DMS53 (cell line): ENCODE results near the gene EPHB1.
A peak's percentile ranks its signal among the peaks of the same experiment; 100 is the strongest.

Experiments
- DNase-seq: peaks from one replicate; lab custom pipeline; 2025; lab: John Stamatoyannopoulos, UW

The EPHB1 gene

DNA sequence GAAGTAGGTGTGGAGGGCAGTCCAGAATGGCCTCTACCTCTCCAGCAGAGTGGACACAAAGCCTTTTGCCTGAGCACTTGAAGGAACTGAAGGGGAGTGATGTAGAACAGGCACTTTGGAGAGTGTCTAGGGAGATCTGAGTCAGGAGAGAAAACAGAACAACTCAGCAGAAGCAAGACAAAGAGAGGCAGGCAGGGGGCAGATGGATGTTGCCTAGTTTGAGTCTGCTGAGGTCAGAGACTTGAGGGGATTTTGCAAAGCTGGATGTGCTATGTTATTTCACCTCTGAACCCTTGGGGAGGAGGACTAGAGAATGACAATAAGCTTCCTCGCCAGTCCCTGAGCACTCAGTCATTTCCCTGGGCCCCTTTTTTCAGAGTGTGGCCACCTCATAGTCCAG lies 366.4 kb downstream of the EPHB1 start:
- DNase-seq = no peak

- DNase-seq = no peak
Observed at GRCh38 chr3:135163701-135164100, 368.6 kb downstream of the EPHB1 start.

GRCh38 chr3:135165260-135165659 lies 370.2 kb downstream of the EPHB1 start:
- no peak for DNase-seq

GRCh38 chr3:135166266-135166825 lies 371.3 kb downstream of the EPHB1 start:
- DNase-seq = no peak

- no peak for DNase-seq
Observed at GRCh38 chr3:135168822-135169221, 373.8 kb downstream of the EPHB1 start.

DNA sequence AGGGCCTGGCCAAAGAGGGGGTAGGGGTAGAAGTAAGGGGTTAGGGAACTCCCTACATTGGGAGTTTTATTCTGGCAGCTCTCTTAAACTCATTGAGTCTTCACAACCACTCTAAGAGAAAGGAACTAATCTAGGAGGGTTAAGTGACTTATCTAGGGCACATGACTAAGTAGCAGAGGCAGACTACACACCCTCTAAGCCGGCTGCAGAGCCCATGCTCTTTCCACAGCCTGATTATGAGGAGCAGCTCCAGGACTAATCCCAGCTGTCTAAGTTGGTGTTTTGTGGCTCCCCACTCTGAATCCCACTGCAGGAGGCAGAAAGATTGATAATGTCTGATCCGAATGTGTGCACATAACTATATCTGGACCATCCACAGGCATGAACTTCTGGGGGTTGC lies 374.6 kb downstream of the EPHB1 start:
- no peak for DNase-seq

DNA sequence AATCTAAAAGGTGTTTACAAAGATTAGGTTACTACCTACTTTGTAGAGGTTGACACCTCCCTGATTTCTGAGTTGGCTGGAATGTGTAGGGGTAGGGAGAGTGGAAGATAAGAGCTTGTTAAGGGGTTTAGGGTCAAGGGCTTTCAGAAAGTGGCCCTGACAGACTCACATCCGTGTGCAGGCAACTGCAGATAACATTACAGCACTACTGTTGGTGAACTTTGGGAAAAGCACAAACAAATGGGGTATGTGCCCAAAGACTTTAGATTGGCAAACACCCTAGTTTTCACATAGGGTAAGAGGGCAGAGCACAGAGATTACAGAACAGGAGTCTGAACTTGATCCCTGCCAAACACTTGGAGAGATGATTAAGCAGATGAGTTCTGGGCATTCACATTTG lies 375.7 kb downstream of the EPHB1 start:
- no peak for DNase-seq

DNA sequence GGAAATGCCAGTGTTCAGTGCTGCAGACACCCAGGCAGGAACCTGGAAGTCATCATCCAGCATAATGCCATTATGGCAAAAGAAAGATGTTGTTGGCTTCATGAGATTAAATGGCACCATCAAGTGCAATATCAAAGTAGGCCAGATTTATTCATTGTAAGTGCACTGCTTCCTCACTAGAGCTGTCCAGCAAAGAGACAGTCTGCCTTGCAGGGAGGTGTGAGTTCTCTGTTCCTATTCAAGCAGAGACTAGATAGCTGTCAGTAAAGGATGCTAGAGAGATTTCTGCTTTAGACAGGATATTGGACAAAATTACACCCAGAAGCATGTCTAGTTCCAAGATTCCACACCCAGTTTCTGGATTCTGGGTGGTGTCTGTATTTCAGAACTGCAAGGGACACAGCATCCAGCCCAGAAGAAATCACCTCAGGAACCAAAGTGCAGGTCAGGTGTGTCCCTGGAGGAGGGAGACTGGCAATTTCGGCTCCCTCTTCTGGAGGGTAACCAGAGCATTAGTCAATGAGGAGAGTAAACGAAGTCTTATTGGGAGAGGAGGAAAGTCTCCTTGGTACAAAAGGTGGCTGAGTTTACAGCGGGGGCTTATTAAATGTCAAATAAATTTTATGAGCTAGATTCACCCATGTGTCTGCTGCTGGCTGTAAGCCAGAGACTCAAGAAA lies 377.3 kb downstream of the EPHB1 start:
- no peak for DNase-seq

GRCh38 chr3:135175728-135176277 lies 380.7 kb downstream of the EPHB1 start:
- DNase-seq = no peak

DNA sequence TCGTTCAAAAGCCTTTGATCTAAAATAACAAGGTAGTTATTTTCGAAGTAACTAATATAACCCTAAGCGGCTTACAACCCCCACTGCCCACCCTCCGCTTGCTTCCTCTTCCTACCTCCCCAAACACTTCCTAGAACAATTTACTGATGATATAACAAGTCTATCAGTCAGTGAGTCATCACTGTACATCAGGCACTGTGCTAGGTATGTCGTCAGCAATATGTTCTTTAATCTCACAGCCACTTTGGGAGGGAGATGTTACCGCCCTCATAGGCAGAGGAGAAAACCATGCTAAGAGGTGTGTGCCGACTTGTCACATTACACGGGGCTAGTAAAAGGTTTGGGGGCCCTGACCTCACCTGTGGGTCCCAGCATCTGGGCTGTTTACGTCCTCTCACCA lies 381.8 kb downstream of the EPHB1 start:
- no peak for DNase-seq

- DNase-seq = no peak
Observed at GRCh38 chr3:135178566-135178965, 383.5 kb downstream of the EPHB1 start.

GRCh38 chr3:135181408-135181807 lies 386.3 kb downstream of the EPHB1 start:
- no peak for DNase-seq

DNA sequence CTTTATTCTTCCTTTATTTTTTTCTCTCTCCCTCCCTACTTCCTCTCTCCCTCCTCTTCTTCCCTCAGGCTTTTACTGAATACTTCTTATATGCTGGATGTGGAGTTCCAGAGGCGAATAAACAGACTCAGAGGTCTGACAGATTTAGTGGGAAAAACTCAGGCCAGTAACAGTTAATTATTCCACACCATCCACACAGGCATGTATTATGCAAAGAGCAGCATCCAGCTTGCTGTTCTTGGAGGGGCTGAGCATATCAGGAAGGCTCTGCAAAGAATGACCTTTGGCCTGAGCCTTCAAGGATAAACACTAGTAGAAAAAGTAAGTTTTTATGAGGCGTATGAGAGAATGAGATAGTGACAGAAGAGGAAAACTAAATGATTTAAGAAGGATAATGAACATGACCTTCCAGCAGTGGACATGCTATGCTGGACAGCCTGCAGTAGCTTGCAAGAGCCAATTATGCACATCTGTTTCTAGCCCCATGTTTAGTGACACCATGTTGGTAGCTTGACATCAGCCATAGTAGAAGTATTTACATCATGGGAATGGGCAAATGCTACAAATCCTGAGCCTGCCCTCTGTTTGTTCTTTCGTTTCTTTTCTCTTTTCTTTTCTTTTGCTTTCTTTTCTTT lies 387.4 kb downstream of the EPHB1 start:
- DNase-seq = no peak

GRCh38 chr3:135190658-135191057 lies 395.6 kb downstream of the EPHB1 start:
- DNase-seq = no peak

DNA sequence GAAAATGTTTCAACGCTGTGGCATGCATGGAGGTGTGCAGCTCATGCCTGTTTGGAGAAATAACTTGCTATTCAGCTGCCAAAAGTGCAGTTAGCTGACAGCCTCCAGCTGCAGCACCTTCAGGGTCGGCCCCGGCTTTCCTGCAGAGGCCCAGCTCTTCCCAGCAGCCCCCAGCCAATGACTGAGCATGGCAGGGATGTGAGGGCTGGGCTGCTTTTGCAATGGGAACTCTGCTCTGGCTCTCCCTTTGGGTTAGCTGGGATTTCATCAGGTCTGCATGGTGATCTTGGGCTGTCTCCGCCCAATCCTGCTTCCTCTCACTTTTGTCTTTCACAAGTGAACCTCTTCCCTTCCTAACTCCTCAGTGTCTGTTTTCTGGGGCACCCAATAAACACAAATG lies 396.6 kb downstream of the EPHB1 start:
- no peak for DNase-seq

- no peak for DNase-seq
Observed at GRCh38 chr3:135192929-135193328, 397.9 kb downstream of the EPHB1 start.

DNA sequence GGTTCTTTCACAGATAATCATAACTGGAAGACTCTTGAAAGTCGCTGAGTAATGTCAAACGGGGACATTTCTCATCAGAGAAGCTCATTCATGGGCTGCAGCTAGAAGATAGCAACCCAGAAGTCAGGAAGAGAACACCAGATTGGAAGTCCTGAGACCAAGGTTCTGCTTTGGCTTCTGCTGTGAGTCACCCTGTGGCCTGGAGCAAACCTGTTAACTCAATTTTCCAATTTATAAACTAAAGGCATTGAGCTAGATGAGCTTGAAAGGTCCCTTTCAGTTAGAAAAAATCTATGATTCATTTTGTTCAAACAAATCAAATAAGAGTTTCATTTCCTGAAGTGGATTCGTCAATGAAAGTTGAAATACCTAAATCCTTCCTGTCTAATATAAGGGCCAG lies 402.2 kb downstream of the EPHB1 start:
- DNase-seq = peak; percentile 81

DNA sequence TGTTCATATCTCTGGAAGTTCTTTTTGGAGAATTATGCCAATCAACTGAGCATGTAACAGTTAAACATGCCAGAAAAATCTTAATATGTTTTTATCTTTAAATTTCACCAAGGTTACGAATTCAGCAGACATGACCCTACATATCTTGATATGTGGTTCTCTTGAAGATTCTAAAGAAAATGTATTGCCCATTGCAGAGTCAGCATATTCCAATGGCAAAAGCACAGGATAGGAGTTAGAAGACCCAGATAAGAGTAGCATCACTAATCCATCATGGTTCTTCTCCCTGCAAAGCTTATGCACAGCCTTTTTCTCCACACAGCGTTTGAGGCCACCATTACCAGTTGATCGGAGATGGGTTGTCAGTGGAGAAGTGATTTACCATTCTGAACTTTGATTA lies 402.8 kb downstream of the EPHB1 start:
- DNase-seq = no peak

DNA sequence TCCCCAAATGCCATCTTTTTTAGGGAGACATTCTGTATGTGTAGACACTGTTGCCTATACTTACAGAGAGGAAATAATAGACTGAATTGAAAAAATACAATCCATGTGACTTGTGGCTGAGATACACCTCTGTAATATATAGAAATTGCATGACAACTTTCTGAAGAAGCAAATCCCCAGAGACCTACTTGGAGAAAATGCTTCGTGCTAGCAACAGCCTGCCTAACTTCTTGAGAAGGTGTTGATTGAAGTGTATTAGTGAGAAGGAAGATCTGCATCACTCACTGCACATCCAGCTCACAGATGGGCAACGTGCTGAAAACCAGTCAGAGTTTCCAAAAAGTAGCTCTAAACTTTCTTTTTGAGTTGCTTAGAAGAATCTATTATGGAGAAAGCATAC lies 404.1 kb downstream of the EPHB1 start:
- DNase-seq = no peak

- DNase-seq = no peak
Observed at GRCh38 chr3:135203026-135203425, 408.0 kb downstream of the EPHB1 start.

DNA sequence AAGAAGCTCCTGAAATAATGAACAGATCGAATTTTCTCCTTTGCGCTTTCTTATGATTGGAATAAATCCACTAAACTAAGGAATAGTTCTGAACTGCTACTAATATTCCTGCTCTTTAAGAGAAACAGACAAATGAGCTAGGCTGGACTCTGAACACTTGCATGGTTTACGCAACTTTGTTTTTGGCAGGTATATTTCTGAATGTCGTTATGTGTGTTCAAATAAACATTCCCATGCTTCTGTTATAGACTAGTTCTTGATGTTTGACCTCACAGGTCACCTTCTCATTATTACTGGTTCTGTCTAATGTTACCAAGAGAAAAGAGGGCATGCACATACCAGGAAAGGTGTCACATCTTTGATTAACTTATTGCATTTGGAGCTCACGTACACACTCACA lies 418.2 kb downstream of the EPHB1 start:
- no peak for DNase-seq

DNA sequence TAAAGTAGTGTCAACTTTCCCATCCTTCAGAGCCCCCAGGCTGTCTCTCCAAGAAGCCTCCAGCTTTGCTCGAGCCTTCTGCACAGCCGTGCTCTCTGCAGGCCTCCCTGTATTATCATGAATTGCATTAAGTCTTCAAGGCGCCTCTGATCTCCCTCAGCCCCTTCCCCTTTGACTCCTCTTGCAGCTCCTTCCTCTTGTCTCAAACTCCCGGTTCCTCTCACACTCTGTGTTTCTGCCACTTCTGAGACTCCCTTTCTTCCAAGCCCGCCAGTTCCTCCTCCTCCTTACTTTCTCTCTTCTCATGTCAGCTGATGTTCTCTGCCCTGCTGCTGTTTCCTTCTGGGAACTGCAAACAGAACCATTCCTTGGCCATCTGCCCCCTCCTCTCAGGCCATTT lies 418.8 kb downstream of the EPHB1 start:
- DNase-seq = no peak

DNA sequence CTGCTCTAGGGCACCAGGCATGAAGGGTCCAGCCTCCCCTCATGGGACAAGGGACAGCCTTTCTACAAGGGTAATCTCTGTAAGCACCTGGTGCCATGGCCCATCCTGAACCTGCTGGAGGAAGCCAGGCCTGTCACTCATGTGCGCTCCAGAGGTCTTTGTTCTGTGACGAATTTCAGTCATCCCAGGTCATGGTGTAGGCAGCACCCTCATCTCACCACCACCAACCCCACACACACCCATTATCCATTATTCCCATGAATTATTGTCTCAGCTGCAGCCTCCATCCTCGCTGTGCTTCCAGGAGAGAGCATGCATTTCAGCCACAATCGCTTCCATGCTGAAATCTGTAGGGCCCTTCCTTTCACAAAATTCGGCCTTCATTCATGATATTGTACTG lies 419.3 kb downstream of the EPHB1 start:
- DNase-seq = no peak

DNA sequence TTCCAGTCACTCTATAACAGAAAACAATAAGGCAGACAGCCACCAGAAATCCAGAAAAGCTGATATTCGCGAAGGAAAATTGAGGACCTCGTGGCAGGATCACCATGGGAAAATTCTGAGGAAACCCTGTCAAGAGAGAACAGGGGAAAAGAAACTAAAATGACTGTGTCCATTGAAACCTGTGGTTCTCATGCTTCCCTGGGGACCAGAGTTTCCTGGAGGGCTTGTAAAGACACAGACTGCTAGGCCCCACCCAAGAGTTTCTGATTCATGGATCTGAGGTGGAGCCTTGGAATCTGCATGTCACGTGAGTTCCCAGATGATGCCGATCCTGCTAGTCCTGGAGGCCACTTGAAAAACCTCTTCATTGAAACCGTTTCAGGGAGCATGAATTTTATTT lies 420.5 kb downstream of the EPHB1 start:
- DNase-seq = no peak
